ENCODE measurements around the gene GLG1.

GLG1 gene

DNA sequence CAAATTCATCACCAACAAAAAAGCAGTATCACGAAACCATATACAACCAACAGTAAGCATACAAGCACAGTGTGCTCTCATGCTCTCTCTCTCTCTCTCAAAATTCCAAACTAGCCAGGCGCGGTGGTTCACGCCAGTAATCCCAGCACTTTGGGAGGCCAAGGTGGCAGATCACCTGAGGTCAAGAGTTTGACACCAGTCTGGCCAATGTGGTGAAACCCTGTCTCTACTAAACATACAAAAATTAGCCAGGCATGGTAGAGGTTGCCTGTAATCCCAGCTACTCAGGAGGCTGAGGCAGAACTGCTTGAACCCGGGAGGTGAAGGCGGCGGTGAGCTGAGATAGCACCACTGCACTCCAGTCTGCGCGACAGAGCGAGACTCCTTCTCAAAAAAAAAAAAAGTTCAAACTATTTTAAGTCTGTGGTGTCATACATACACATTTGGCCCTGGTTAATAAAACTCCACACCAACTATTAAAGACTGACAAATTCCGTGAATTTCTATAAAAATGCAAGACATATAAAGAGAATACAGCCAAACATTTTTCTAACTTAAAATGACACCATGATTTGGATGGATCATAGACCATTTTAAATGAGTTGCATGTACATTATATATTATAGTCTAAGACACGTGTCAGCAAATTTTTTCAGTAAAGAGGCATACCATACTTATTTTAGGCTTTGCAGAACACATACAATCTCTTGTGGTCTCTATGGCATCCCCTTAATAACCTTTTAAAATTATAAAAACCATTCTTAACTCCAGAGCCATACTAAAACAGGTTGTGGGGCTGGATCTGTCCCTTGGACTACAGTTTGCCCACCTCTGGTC lies 30.9 kb downstream of the GLG1 start:
- Mint-ChIP-seq H3K9me3 (no peaks in the 10 kb centered on the region), H3K36me3 (ENCODE audit: low read depth) (peaks cover 6% of the 10 kb centered on the region), H3K4me3 (no peak overlapping the region), H3K4me1 (peaks cover 50% of the 10 kb centered on the region), H3K27ac (peak overlapping the region; percentile 7 to 58 (median 24)), H3K27me3 (ENCODE audit: low read depth) (no peaks in the 10 kb centered on the region)
- TF ChIP-seq CTCF (IDR thresholded peaks at IDR 0.05; ENCODE audit: unreplicated experiment in 3 of 3), result no peak

DNA sequence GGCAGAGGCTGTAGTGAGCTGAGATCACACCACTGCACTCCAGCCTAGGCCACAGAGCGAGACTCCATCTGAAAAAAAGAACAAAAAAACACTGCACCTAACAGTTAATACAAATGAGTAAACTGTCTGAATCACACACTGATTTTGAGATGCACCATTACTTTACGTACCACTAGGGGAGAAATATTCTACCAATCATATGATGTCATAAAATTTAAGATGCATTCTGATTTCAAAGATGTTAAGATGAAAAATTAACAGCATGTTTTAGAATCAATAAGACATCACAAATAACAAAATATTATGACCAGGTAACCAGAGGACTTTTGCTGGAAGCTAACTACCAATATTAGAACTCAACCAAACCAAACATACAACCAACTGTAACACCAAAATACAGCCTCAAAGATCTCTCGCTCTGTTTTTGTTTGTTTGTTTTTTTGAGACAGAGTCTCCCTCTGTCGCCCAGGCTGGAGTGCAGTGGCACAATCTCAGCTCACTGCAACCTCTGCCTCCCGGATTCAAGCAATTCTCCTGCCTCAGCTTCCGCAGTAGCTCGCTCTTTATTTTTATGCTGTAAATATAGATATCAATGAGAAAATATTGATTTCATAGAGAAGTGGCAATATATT lies 31.6 kb downstream of the GLG1 start:
- Mint-ChIP-seq H3K4me1 (peaks cover 45% of the 10 kb centered on the region), H3K4me3 (no peak overlapping the region), H3K9me3 (no peaks in the 10 kb centered on the region), H3K36me3 (ENCODE audit: low read depth) (peaks cover 6% of the 10 kb centered on the region), H3K27ac (peak overlapping the region; percentile 7 to 58 (median 24)), H3K27me3 (ENCODE audit: low read depth) (no peaks in the 10 kb centered on the region)
- no peak for TF ChIP-seq CTCF (IDR thresholded peaks at IDR 0.05; ENCODE audit: unreplicated experiment in 3 of 3)

GRCh38 chr16:74574146-74574545 lies 32.8 kb downstream of the GLG1 start:
- H3K36me3 Mint-ChIP-seq (ENCODE audit: low read depth), result peaks cover 6% of the 10 kb centered on the region
- H3K9me3 Mint-ChIP-seq, result no peaks in the 10 kb centered on the region
- H3K4me3 Mint-ChIP-seq, result no peak overlapping the region
- H3K27me3 Mint-ChIP-seq (ENCODE audit: low read depth), result no peaks in the 10 kb centered on the region
- peak overlapping the region in 1 of 3 experiments; percentile 5 for H3K27ac Mint-ChIP-seq
- TF ChIP-seq CTCF (IDR thresholded peaks at IDR 0.05; ENCODE audit: unreplicated experiment in 3 of 3), result no peak
- H3K4me1 Mint-ChIP-seq, result peaks cover 43% of the 10 kb centered on the region

DNA sequence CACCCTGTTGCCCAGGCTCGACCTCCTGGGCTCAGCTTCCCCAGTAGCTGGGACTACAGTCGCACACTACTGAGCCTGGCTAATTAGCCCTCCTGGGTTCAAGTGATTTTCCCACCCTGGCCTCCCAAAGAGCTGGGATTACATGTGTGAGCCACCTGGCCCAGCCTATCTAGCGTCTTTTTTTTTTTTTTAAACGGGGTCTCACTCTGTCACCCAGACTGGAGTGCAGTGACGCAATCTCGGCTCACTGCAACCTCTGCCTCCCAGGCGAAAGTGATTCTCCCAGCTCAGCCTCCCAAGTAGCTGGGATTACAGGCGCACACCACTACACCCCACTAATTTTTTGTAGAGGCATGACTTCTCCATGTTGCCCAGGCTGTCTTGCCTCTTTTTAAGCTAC lies 33.3 kb downstream of the GLG1 start:
- no peak for TF ChIP-seq CTCF (IDR thresholded peaks at IDR 0.05; ENCODE audit: unreplicated experiment in 3 of 3)
- no peaks in the 10 kb centered on the region for H3K9me3 Mint-ChIP-seq
- peaks cover 39% of the 10 kb centered on the region for H3K4me1 Mint-ChIP-seq
- H3K27ac Mint-ChIP-seq, result peak overlapping the region in 1 of 3 experiments; percentile 5
- no peaks in the 10 kb centered on the region for H3K27me3 Mint-ChIP-seq (ENCODE audit: low read depth)
- H3K4me3 Mint-ChIP-seq, result no peak overlapping the region
- peaks cover 6% of the 10 kb centered on the region for H3K36me3 Mint-ChIP-seq (ENCODE audit: low read depth)

GRCh38 chr16:74570412-74571301 lies 36.3 kb downstream of the GLG1 start:
- peaks cover 3% of the 10 kb centered on the region for H3K36me3 Mint-ChIP-seq (ENCODE audit: low read depth)
- H3K4me1 Mint-ChIP-seq, result peaks cover 29% of the 10 kb centered on the region
- no peaks in the 10 kb centered on the region for H3K9me3 Mint-ChIP-seq
- no peaks in the 10 kb centered on the region for H3K27me3 Mint-ChIP-seq (ENCODE audit: low read depth)
- no peak for TF ChIP-seq CTCF (IDR thresholded peaks at IDR 0.05; ENCODE audit: unreplicated experiment in 3 of 3)
- H3K27ac Mint-ChIP-seq, result peak overlapping the region in 2 of 3 experiments; percentile 28 to 39
- H3K4me3 Mint-ChIP-seq, result no peak overlapping the region
